Progenitor cell of endocrine pancreas (in vitro differentiated cells): ENCODE results near the gene CNTNAP2. TPM values are rescaled to one million over a fixed set of nuclear protein-coding genes. Genes with fewer than 3 reads are reported as not detected.

Experiments used
- DNase-seq: peaks from one replicate; pipeline ENCODE4 v3.0.0; 2021; ENCODE audit warnings: low spot score; ENCODE audit not compliant: unreplicated experiment
- H3K27ac Mint-ChIP-seq: 2 replicates; pipeline ENCODE4 v1.8.0; 2021; ENCODE audit warnings: mild to moderate bottlenecking, moderate library complexity, mixed read lengths
- H3K27me3 Mint-ChIP-seq: 2 replicates; pipeline ENCODE4 v1.8.0; 2021; ENCODE audit warnings: mixed read lengths
- H3K36me3 Mint-ChIP-seq: 2 replicates; pipeline ENCODE4 v1.8.0; 2022; ENCODE audit warnings: mixed read lengths; ENCODE audit not compliant: insufficient read depth
- H3K4me1 Mint-ChIP-seq: 2 replicates; pipeline ENCODE4 v1.8.0; 2021; ENCODE audit warnings: low read depth, mixed read lengths
- H3K4me3 Mint-ChIP-seq: 2 replicates; pipeline ENCODE4 v1.8.0; 2021; ENCODE audit warnings: low read depth, mild to moderate bottlenecking, moderate library complexity, mixed read lengths
- H3K9me3 Mint-ChIP-seq: 2 replicates; pipeline ENCODE4 v1.8.0; 2021; ENCODE audit warnings: low read depth, mixed read lengths
- CTCF ChIP-seq: fragments of 200-600 bp; sonication (generic); IDR thresholded peaks from one replicate; pipeline ENCODE4 v1.5.0; 2021; ENCODE audit warnings: antibody characterized with exemption, mild to moderate bottlenecking; ENCODE audit not compliant: unreplicated experiment
- total RNA-seq: library from RNA; stranded (reverse); gene quantifications from 2 replicates; pipeline ENCODE4 v1.2.1, GENCODE V29; 2021

The CNTNAP2 gene
- total RNA-seq, 1 donor from 2014 or later, result 6.5 TPM

DNA sequence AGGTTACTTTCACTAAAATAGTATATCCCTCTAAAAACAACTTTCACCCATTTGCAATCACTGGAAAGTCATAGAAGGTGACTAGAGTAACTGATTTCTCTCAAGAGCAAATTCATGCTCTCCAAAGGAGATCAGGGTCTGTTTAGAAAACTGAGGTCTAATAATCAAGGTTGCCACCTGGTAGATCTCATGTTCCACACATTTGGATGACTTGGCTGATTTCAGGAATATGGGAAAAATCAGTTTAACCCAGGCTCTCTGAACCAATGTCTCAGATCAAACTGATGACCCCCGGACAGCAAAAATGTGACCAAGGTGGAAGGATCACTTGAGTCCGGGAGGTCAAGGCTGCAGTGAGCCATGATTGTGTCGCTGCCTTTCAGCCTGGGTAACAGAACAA is 1911.6 kb downstream of the CNTNAP2 start:
- Mint-ChIP-seq H3K27ac (no peak overlapping the region), H3K4me1 (peaks cover 3% of the 10 kb centered on the region), H3K27me3 (no peaks in the 10 kb centered on the region), H3K36me3 (no peaks in the 10 kb centered on the region), H3K9me3 (peaks cover 5% of the 10 kb centered on the region), H3K4me3 (no peak overlapping the region)
- no peak for DNase-seq
- no peak for TF ChIP-seq CTCF

- H3K27me3 Mint-ChIP-seq, result no peaks in the 10 kb centered on the region
- no peaks in the 10 kb centered on the region for H3K9me3 Mint-ChIP-seq
- H3K4me1 Mint-ChIP-seq, result peaks cover 6% of the 10 kb centered on the region
- no peak overlapping the region for H3K27ac Mint-ChIP-seq
- H3K36me3 Mint-ChIP-seq, result no peaks in the 10 kb centered on the region
- H3K4me3 Mint-ChIP-seq, result no peak overlapping the region
- no peak for TF ChIP-seq CTCF
- DNase-seq, result no peak
Measured at GRCh38 chr7:148031019-148031418, 1914.4 kb downstream of the CNTNAP2 start.

DNA sequence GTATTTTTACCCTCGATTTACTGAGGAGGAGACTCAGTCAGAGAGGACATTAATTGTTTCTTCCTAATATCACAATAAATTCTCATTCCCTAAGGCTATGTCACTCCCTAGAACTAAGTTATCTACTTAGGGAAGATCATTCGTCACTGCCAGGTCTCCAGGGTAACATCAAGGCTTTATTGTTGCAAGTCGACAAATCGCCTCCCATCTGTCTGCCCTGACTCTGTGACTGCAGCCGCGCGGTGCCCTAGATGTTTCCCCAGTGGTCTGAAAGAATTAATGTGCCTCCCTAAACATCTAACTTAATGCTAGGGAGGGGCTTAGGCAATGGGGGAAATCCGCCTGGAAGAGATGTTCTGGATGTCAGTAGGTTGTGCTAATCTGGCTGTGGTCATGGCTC is 1915.2 kb downstream of the CNTNAP2 start:
- no peak overlapping the region for H3K27ac Mint-ChIP-seq
- H3K9me3 Mint-ChIP-seq, result no peaks in the 10 kb centered on the region
- H3K27me3 Mint-ChIP-seq, result no peaks in the 10 kb centered on the region

GRCh38 chr7:148035950-148036349 is 1919.3 kb downstream of the CNTNAP2 start:
- no peaks in the 10 kb centered on the region for H3K9me3 Mint-ChIP-seq
- TF ChIP-seq CTCF, result no peak
- DNase-seq, result no peak
- no peak overlapping the region for H3K4me3 Mint-ChIP-seq
- no peaks in the 10 kb centered on the region for H3K27me3 Mint-ChIP-seq
- peaks cover 6% of the 10 kb centered on the region for H3K4me1 Mint-ChIP-seq
- H3K27ac Mint-ChIP-seq, result no peak overlapping the region
- H3K36me3 Mint-ChIP-seq, result no peaks in the 10 kb centered on the region

More for the DNA sequence above, 1915.2 kb downstream of the CNTNAP2 start:
- no peak overlapping the region for H3K4me3 Mint-ChIP-seq
- H3K36me3 Mint-ChIP-seq, result no peaks in the 10 kb centered on the region
- no peak for TF ChIP-seq CTCF
- DNase-seq, result no peak
- H3K4me1 Mint-ChIP-seq, result peaks cover 6% of the 10 kb centered on the region

- no peak overlapping the region for H3K27ac Mint-ChIP-seq
- H3K4me3 Mint-ChIP-seq, result no peak overlapping the region
- no peak for TF ChIP-seq CTCF
- H3K9me3 Mint-ChIP-seq, result no peaks in the 10 kb centered on the region
- H3K36me3 Mint-ChIP-seq, result no peaks in the 10 kb centered on the region
- H3K4me1 Mint-ChIP-seq, result peaks cover 3% of the 10 kb centered on the region
- DNase-seq, result no peak
- no peaks in the 10 kb centered on the region for H3K27me3 Mint-ChIP-seq
Measured at GRCh38 chr7:148037044-148037443, 1920.4 kb downstream of the CNTNAP2 start.
